Measurements from ENCODE around the gene CWF19L2.

Gene CWF19L2

DNA sequence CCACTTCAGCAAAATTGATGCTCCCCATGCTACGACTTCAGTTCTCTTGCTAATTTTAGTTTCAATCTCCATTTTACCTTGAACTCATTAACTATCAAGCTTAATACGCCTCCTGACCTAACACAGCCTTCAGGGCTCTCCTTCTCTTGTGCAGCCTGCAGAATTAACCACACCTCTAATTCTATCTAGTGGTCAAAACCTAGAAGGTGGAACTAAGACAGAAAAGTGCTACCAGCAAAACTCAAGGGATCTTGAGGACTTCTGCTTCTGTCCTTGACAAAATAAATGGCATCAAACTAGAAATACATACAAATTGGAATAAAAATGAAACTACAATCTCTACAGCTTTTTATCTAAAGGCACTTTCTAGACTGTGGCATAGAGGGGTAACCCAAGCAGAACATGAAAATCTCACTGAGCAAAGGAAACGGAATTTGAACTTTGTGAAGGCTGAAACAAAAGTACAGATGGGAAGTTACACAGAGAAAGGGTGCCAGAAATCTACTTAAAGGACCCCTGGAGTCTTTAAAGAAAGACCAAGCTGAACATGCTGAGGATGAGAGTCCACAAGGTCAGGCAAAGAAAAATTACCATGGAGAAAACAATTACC, 10.7 kb downstream of the CWF19L2 start:
- Histone ChIP-seq H3K27me3 (ENCODE audit: control insufficient read depth, low read length) (no peaks in the 10 kb centered on the region), H3K79me2 (ENCODE audit: control insufficient read depth, low read length) (peaks cover 54% of the 10 kb centered on the region), H3K36me3 (ENCODE audit: control insufficient read depth, low read length) (peaks cover 46% of the 10 kb centered on the region), H3K4me2 (ENCODE audit: low read length) (no peak overlapping the region), H3F3A (ENCODE audit: control insufficient read depth, insufficient read depth) (no peaks in the 10 kb centered on the region; the same call in 1 of the 2 replicates), H3K27ac (ENCODE audit: low read depth, low read length) (no peak overlapping the region), H3K4me3 (ENCODE audit: low read length) (no peak overlapping the region), H3K4me1 (ENCODE audit: control insufficient read depth, low read length) (no peaks in the 10 kb centered on the region), H3K9me3 (ENCODE audit: control insufficient read depth, insufficient read depth, low read length) (no peaks in the 10 kb centered on the region), H4K20me1 (ENCODE audit: control insufficient read depth, insufficient read depth, low read depth, low read length) (no peaks in the 10 kb centered on the region), H3K9me2 (replicated peaks; ENCODE audit: control insufficient read depth, low read length) (no peaks in the 10 kb centered on the region)
- TF ChIP-seq, protein P1, sequence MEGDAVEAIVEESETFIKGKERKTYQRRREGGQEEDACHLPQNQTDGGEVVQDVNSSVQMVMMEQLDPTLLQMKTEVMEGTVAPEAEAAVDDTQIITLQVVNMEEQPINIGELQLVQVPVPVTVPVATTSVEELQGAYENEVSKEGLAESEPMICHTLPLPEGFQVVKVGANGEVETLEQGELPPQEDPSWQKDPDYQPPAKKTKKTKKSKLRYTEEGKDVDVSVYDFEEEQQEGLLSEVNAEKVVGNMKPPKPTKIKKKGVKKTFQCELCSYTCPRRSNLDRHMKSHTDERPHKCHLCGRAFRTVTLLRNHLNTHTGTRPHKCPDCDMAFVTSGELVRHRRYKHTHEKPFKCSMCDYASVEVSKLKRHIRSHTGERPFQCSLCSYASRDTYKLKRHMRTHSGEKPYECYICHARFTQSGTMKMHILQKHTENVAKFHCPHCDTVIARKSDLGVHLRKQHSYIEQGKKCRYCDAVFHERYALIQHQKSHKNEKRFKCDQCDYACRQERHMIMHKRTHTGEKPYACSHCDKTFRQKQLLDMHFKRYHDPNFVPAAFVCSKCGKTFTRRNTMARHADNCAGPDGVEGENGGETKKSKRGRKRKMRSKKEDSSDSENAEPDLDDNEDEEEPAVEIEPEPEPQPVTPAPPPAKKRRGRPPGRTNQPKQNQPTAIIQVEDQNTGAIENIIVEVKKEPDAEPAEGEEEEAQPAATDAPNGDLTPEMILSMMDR (IDR thresholded peaks at IDR 0.05; ENCODE audit: low read depth, low read length, poor library complexity, severe bottlenecking), result no peak
- TF ChIP-seq EZH2phosphoT487 (IDR thresholded peaks at IDR 0.05; ENCODE audit: borderline replicate concordance, low read length), result no peak

DNA sequence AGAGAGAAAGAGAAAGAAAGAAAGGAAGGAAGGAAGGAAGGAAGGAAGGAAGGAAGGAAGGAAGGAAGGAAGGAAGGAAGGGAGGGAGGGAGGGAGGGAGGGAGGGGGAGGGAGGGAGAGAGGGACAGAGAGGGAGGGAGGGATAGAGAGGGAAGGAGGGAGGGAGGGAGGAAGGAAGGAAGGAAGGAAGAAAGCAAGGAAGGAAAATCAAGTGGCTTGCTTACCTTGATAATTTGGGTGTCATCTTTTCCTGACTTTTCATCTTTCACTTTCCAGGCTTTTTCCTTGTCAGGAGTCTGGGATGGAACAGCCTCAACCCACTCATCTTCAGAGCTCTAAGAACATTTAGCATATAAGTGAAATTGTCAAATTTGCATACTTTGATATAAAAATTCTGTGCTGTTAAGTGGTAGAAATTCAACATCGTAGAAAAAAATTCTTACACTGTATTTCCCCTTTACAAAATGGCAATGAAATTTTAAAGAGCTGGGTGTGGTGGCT, 14.9 kb downstream of the CWF19L2 start:
- Histone ChIP-seq H3K4me3 (ENCODE audit: low read length) (no peak overlapping the region), H3K27ac (ENCODE audit: low read depth, low read length) (no peak overlapping the region), H4K20me1 (ENCODE audit: control insufficient read depth, insufficient read depth, low read depth, low read length) (no peaks in the 10 kb centered on the region), H3K36me3 (ENCODE audit: control insufficient read depth, low read length) (peaks cover 68% of the 10 kb centered on the region), H3K9me3 (ENCODE audit: control insufficient read depth, insufficient read depth, low read length) (no peaks in the 10 kb centered on the region), H3F3A (ENCODE audit: control insufficient read depth, insufficient read depth) (no peaks in the 10 kb centered on the region), H3K4me1 (ENCODE audit: control insufficient read depth, low read length) (no peaks in the 10 kb centered on the region), H3K27me3 (ENCODE audit: control insufficient read depth, low read length) (no peaks in the 10 kb centered on the region), H3K4me2 (ENCODE audit: low read length) (no peak overlapping the region), H3K79me2 (ENCODE audit: control insufficient read depth, low read length) (peaks cover 25% of the 10 kb centered on the region), H3K9me2 (replicated peaks; ENCODE audit: control insufficient read depth, low read length) (no peaks in the 10 kb centered on the region)
- no peak for TF ChIP-seq EZH2phosphoT487 (IDR thresholded peaks at IDR 0.05; ENCODE audit: borderline replicate concordance, low read length)
- TF ChIP-seq, protein P1 (IDR thresholded peaks at IDR 0.05; ENCODE audit: low read depth, low read length, poor library complexity, severe bottlenecking), result no peak

DNA sequence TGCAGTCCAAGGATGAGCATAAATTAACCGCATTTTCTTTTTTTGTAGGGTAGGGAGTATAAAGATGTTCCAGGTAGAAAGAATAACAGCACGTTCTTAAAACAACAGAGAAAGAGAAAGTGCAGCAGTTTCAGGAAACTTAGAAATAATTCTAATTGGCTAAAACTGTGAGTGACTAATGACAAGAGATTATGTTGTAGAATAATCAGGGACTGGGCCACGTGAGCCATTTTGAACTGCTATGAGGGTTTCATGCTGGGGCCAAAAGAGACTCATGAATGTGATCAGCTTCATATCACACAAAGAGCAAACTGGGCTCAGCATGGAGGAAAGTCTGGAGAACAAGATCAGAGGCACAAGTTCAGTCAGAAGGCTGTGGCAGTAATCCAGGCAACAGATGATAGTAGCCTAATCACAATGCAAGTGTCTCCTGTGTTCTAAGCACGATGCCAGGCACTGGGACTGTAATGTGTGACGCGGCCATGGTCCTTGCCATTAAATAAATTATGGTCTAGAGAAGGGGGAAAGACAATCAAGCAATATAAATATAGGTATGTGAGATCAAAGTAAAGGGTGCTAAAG, 17.9 kb downstream of the CWF19L2 start:
- no peak overlapping the region for H3K4me3 ChIP-seq (ENCODE audit: low read length)
- no peaks in the 10 kb centered on the region for H3K27me3 ChIP-seq (ENCODE audit: control insufficient read depth, low read length)
- TF ChIP-seq EZH2phosphoT487 (IDR thresholded peaks at IDR 0.05; ENCODE audit: borderline replicate concordance, low read length), result no peak
- TF ChIP-seq, protein P1 (IDR thresholded peaks at IDR 0.05; ENCODE audit: low read depth, low read length, poor library complexity, severe bottlenecking), result no peak
- H3K9me3 ChIP-seq (ENCODE audit: control insufficient read depth, insufficient read depth, low read length), result no peaks in the 10 kb centered on the region
- no peak overlapping the region for H3K27ac ChIP-seq (ENCODE audit: low read depth, low read length)
- peaks cover 4% of the 10 kb centered on the region for H3K79me2 ChIP-seq (ENCODE audit: control insufficient read depth, low read length)
- H3K4me1 ChIP-seq (ENCODE audit: control insufficient read depth, low read length), result no peaks in the 10 kb centered on the region
- H3K9me2 ChIP-seq (replicated peaks; ENCODE audit: control insufficient read depth, low read length), result no peaks in the 10 kb centered on the region
- peaks cover 53% of the 10 kb centered on the region for H3K36me3 ChIP-seq (ENCODE audit: control insufficient read depth, low read length)
- H4K20me1 ChIP-seq (ENCODE audit: control insufficient read depth, insufficient read depth, low read depth, low read length), result no peaks in the 10 kb centered on the region
- H3K4me2 ChIP-seq (ENCODE audit: low read length), result no peak overlapping the region
- H3F3A ChIP-seq (ENCODE audit: control insufficient read depth, insufficient read depth), result no peaks in the 10 kb centered on the region

All from DOHH2 (cell line).